Testis (tissue), 2 donors: Measurements from ENCODE around the gene REPIN1.

Source experiments
- CTCF ChIP-seq, 3 experiments: fragments of 450-650 bp in 2 of 3; fragments of 200-600 bp in 1 of 3; sonication (generic) in 1 of 3; IDR thresholded peaks; one replicate each; pipeline ENCODE4 v1.5.1; 2016 to 2019; ENCODE audit warnings: antibody characterized with exemption in 3 of 3, mild to moderate bottlenecking in 2 of 3, moderate library complexity in 1 of 3
- POLR2A ChIP-seq: fragments of 450-650 bp; IDR thresholded peaks from one replicate; pipeline ENCODE4 v1.6.1; 2017; ENCODE audit warnings: antibody characterized with exemption, mild to moderate bottlenecking, moderate library complexity

GRCh38 chr7:150373049-150373801, 4.6 kb downstream of the REPIN1 start:
- no peak for TF ChIP-seq CTCF (IDR thresholded peaks at IDR 0.05)
- TF ChIP-seq POLR2A = no peak
